ENCODE measurements around the gene MTPN.

DNA sequence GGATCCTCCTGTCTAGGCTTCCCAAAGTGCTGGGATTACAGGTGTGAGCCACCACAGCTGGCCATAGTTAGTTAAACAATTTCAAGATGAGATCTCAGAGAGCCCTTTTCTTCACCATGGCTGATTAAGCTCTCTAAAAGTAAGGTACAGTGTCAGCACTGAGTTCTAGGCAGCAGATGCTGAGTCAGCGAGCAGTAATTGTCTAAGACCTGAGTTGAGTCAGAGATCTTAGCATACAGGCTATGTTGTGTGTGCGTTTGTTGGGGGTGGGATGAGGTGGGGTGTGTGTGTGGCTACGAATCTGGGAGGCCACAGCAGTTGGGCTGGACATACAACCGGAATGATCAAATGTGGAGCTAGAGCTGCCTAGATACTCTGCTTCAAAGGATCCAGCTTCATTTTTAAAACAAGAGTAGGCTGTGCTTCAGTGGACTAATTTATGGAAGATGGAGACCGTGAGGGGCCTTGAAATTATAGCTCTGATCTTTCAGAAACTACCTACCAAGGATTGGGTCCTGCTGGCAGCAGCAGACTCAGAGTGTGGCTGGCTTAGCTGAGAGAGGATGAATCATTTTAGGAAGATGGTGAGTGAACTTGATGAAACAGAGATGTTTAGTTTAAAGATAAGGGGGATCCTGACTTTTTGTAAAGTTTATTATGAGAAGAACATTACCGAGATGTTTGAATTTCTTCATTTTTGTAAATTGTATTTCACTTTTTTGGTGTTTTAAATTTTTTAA lies 17.5 kb upstream of the MTPN start:
- TF ChIP-seq EZH2 (IDR thresholded peaks at IDR 0.05), result no peak
- TF ChIP-seq POLR2AphosphoS5 (IDR thresholded peaks at IDR 0.05; ENCODE audit: borderline replicate concordance, low read depth, low read length), result no peak
